Measurements from ENCODE around the gene PRMT5. TPM values are rescaled to one million over a fixed set of nuclear protein-coding genes. Genes with fewer than 3 reads are reported as not detected.
"Not testable (repeated sequence)": the region's sequence is repeated elsewhere in the genome, so short reads cannot be mapped to it uniquely, and the experiment has no call there.

Gene PRMT5
- total RNA-seq, 1 donor from 2014 or later: 86.9 TPM

- no peak for DNase-seq (ENCODE audit: low spot score)
Measured at GRCh38 chr14:22935156-22935555, 6.0 kb upstream of the PRMT5 start.

DNA sequence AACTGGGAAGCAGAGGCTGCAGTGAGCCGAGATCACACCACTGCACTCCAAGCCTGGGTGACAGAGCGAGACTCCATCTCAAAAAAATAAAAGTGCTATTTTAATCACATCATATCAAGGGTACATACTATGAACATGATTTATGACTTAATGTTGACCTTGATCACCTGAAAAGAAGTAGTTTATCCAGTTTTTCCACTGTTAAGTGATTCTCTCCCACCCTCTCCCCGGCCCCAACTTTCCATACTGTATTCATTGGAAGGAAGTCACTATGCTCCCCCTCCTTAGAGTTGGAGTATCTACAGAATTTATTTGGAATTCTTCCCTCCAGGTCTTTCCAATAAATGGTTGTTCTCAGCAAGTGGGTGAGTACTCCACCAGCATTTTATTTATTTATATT is 3.0 kb upstream of the PRMT5 start:
- DNase-seq (ENCODE audit: low spot score): no peak

- no peak for DNase-seq (ENCODE audit: low spot score)
Measured at GRCh38 chr14:22929961-22930364, 787 bp upstream of the PRMT5 start.

- peak; percentile 17 for DNase-seq (ENCODE audit: low spot score)
Measured at GRCh38 chr14:22928237-22929103, 706 bp downstream of the PRMT5 start.

GRCh38 chr14:22926316-22926715 is 2.9 kb downstream of the PRMT5 start:
- DNase-seq (ENCODE audit: low spot score): no peak

DNA sequence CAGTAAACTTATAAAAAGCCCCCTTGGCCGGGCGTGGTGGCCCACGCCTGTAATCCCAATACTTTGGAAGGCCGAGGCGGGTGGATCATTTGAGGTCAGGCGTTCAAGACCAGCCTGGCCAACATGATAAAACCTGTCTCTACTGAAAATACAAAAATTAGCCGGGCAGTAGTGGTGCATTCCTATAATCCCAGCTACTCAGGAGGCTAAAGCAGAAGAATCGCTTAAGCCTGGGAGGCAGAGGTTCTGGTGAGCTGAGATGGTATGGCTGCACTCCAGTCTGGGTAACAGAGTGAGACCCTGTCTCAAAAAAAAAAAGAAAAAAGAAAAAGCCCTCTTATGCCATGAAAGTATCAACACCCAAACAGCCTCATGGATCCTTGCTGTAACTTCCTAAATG is 3.7 kb downstream of the PRMT5 start:
- DNase-seq (ENCODE audit: low spot score): no peak

GRCh38 chr14:22923746-22924145 is 5.4 kb downstream of the PRMT5 start:
- DNase-seq (ENCODE audit: low spot score): no peak

- DNase-seq (ENCODE audit: low spot score): no peak
Measured at GRCh38 chr14:22922294-22922693, 6.9 kb downstream of the PRMT5 start.

DNA sequence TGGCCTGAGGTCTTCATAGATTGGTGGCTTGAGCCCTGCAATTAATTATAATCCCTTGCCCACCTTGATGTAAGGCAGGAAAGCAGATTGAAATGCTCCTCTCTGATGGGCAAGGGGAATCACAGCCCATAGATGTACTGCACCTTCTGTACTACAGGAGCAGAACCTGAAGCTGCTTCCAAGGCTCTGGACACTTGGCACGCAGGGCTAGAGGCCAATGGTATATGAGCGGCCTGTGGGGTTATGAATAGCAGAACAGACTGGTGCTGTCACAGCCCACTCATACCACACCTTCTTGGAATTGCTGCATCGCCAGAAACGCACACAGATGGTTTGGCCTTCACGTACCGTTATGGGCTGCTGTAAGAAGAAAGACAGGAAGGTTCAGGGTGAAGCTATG is 8.5 kb downstream of the PRMT5 start:
- DNase-seq (ENCODE audit: low spot score): no peak

DNA sequence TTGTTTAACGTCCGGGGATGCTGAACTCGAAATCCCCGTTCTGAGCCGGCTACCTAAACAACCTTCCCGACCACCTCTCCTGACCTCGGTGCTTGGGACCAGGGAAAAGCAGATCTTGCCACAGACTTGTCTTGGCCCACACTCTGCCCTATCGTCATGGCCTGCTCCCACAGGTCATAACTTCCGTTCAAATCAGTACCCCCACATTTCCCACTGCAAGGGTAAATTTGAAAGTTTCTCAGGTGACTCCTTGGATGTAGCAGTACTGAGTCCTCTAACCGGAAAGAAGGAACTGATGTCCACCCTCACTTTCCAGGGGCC is 9.6 kb downstream of the PRMT5 start:
- no peak for DNase-seq (ENCODE audit: low spot score)

GRCh38 chr14:22918804-22919600 is 10.2 kb downstream of the PRMT5 start, which contains the start of gene RBM23:
Gene RBM23 (minus strand): TSS chr14:22919149.
- peak; percentile 100 for DNase-seq (ENCODE audit: low spot score)

DNA sequence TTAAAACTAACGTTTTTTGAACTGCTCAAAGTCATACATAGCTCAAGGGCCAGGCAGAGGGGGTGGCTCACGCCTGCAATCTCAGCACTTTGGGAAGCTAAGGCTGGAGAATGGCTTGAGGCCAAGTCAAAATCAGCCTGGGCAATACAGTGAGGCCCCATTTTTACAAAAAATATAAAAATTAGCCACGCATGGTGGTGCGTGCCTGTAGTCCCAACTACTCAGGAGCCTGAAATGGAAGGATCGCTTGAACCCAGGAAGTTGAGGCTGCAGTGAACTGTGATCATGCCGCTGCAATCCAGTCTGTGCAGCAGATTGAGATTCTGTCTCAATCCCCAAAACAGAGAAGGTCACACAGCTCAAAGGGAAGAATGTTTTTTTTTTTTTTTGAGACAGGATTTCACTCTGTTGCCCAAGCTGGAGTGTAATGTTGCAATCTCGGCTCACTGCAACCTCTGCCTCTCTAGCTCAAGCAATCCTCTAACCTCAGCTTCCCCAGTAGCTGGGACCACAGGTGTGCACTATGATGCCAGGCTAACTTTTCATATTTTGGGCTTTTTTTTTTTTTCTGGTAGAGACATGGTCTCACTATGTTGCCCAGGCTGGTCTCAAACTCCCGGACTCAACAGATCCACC is 13.2 kb downstream of the PRMT5 start:
- DNase-seq (ENCODE audit: low spot score): no peak

DNA sequence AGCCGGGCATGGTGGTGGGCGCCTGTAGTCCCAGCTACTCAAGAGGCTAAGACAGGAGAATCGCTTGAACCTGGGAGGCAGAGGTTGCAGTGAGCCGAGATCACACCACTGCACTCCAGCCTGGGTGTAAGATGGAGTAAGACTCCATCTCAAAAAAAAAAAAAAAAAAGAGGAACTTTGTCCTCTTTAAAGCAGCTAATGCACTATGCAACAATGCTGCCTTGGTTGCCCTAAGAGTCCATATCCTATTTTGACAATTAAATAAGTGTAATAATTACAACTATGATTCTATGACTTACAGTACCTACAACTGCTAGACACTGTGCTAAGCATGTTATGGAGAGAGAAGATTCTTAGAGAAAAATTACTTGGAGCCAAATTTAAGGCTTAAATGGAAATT is 14.3 kb downstream of the PRMT5 start:
- not testable (repeated sequence) for DNase-seq (ENCODE audit: low spot score)

GRCh38 chr14:22910916-22911315 is 18.3 kb downstream of the PRMT5 start:
- DNase-seq (ENCODE audit: low spot score): no peak

DNA sequence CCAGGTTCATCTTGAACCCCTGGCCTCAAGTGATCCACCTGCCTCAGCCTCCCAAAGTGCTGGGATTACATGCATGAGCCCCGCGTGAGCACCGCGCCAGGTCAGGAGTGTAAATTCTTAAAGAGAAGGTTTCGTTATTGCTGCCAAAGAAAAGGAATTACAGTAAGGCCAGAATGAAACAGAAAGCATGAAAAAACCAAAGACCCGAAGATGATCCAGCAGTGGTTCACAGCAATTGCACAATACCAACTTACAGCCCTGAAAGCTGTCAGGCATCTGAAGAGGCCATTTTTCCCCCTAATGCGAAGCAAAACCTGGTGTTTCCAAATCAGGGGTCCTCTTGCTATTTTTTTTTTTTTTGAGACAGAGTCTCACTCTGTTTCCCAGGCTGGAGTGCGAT is 20.6 kb downstream of the PRMT5 start:
- peak; percentile 80 for DNase-seq (ENCODE audit: low spot score)

DNA sequence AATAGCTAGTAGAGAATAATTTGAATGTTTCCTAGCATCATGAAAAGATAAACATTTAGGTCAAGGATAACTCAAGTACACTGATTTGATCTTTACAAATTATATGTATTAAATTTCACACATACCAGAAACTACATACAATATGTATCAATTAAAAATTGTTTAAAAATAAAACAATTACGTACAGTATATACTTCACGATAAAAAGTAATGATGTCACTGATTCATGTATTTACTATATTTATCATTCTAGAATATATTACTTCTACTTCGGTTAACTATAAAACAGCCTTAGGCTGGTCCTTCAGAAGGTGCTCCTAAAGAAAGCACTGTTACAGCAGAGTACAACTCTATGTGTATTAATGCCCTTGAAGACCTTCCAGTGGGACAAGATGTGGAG is 21.7 kb downstream of the PRMT5 start:
- no peak for DNase-seq (ENCODE audit: low spot score)

- no peak for DNase-seq (ENCODE audit: low spot score)
Measured at GRCh38 chr14:22906073-22906472, 23.1 kb downstream of the PRMT5 start.

- no peak for DNase-seq (ENCODE audit: low spot score)
Measured at GRCh38 chr14:22905627-22906026, 23.5 kb downstream of the PRMT5 start.

GRCh38 chr14:22903742-22904087 is 25.5 kb downstream of the PRMT5 start:
- no peak for DNase-seq (ENCODE audit: low spot score)

- no peak for DNase-seq (ENCODE audit: low spot score)
Measured at GRCh38 chr14:22901799-22902198, 27.4 kb downstream of the PRMT5 start.

GRCh38 chr14:22900081-22900799 is 28.9 kb downstream of the PRMT5 start:
- peak; percentile 74 for DNase-seq (ENCODE audit: low spot score)
